HUES6 (cell line): ENCODE measurements around the gene AK6.

Experiments
- H3K27ac ChIP-seq: 2 replicates; pipeline ENCODE4 v1.7.0; 2013; ENCODE audit warnings: low read depth, mild to moderate bottlenecking, low read length, inconsistent platforms
- H3K27me3 ChIP-seq: 2 replicates; pipeline ENCODE4 v1.6.1; 2013; ENCODE audit warnings: low read length; ENCODE audit not compliant: control insufficient read depth, insufficient read depth
- H3K36me3 ChIP-seq: 2 replicates; pipeline ENCODE4 v1.6.1; 2013; ENCODE audit warnings: low read length; ENCODE audit not compliant: control insufficient read depth, insufficient read depth
- H3K4me1 ChIP-seq: 2 replicates; pipeline ENCODE4 v1.6.1; 2013; ENCODE audit warnings: low read length; ENCODE audit not compliant: control insufficient read depth, insufficient read depth
- H3K4me3 ChIP-seq: 2 replicates; pipeline ENCODE4 v1.5.1; 2013; ENCODE audit warnings: low read depth, low read length
- H3K9ac ChIP-seq: one replicate; pipeline ENCODE4 v1.6.1; 2013; ENCODE audit warnings: mild to moderate bottlenecking, low read length
- H3K9me3 ChIP-seq: 2 replicates; pipeline ENCODE4 v1.6.1; 2013; ENCODE audit warnings: low read depth, low read length; ENCODE audit not compliant: control insufficient read depth, insufficient read depth

The AK6 gene

GRCh38 chr5:69369340-69370121, at the start of gene AK6, which contains the start of the genes RAD17 and TAF9:
AK6 (minus strand) TSS chr5:69369520; CDS start chr5:69369490, 30 bp downstream.
RAD17 (plus strand) TSS chr5:69369818; CDS start chr5:69372209, 2,391 bp downstream.
TAF9 (minus strand) TSS chr5:69369520; CDS start chr5:69365737, 3,783 bp downstream.
- H3K9me3 ChIP-seq = no peaks in the 10 kb centered on the region
- peaks cover 6% of the 10 kb centered on the region for H3K4me1 ChIP-seq
- H3K9ac ChIP-seq = peak within 1 kb of the TSS; percentile 99
- peak within 1 kb of the TSS; percentile 87 for H3K4me3 ChIP-seq
- peak within 1 kb of the TSS; percentile 97 for H3K27ac ChIP-seq
- no peaks in the 10 kb centered on the region for H3K27me3 ChIP-seq
- H3K36me3 ChIP-seq = peaks cover 36% of the 10 kb centered on the region

GRCh38 chr5:69418554-69418953, 49.2 kb upstream of the AK6 start:
- no peak overlapping the region for H3K27ac ChIP-seq
- H3K4me1 ChIP-seq = peaks cover 10% of the 10 kb centered on the region; the same call in 1 of the 2 replicates
- H3K27me3 ChIP-seq = peaks cover 4% of the 10 kb centered on the region; the same call in 1 of the 2 replicates
- H3K4me3 ChIP-seq = no peak overlapping the region
- no peak overlapping the region for H3K9ac ChIP-seq
- H3K9me3 ChIP-seq = peaks cover 4% of the 10 kb centered on the region
- H3K36me3 ChIP-seq = peaks cover 33% of the 10 kb centered on the region

GRCh38 chr5:69416699-69417098, 47.4 kb upstream of the AK6 start:
- Histone ChIP-seq H3K27me3 (peaks cover 4% of the 10 kb centered on the region; the same call in 1 of the 2 replicates), H3K4me1 (peaks cover 10% of the 10 kb centered on the region; the same call in 1 of the 2 replicates), H3K9me3 (no peaks in the 10 kb centered on the region), H3K27ac (no peak overlapping the region), H3K9ac (no peak overlapping the region), H3K4me3 (peak overlapping the region; percentile 77), H3K36me3 (peaks cover 29% of the 10 kb centered on the region)

GRCh38 chr5:69416180-69416579, 46.9 kb upstream of the AK6 start:
- Histone ChIP-seq H3K27me3 (peaks cover 4% of the 10 kb centered on the region; the same call in 1 of the 2 replicates), H3K36me3 (peaks cover 34% of the 10 kb centered on the region), H3K9me3 (no peaks in the 10 kb centered on the region), H3K9ac (peak overlapping the region; percentile 86), H3K4me3 (peak overlapping the region; percentile 77), H3K27ac (peak overlapping the region; percentile 86; the same call in 1 of the 2 replicates), H3K4me1 (peaks cover 10% of the 10 kb centered on the region; the same call in 1 of the 2 replicates)

GRCh38 chr5:69415584-69415958, 46.3 kb upstream of the AK6 start:
- Histone ChIP-seq H3K27me3 (peaks cover 4% of the 10 kb centered on the region; the same call in 1 of the 2 replicates), H3K4me3 (peak overlapping the region; percentile 77), H3K27ac (peak overlapping the region; percentile 86), H3K9ac (peak overlapping the region; percentile 86), H3K9me3 (no peaks in the 10 kb centered on the region), H3K36me3 (peaks cover 30% of the 10 kb centered on the region), H3K4me1 (peaks cover 10% of the 10 kb centered on the region; the same call in 1 of the 2 replicates)

- H3K9ac ChIP-seq = peak within 1 kb of the TSS; percentile 86
- H3K4me3 ChIP-seq = peak within 1 kb of the TSS; percentile 77
- no peaks in the 10 kb centered on the region for H3K9me3 ChIP-seq
- H3K27me3 ChIP-seq = peaks cover 4% of the 10 kb centered on the region; the same call in 1 of the 2 replicates
- peaks cover 31% of the 10 kb centered on the region for H3K36me3 ChIP-seq
- peak within 1 kb of the TSS; percentile 86 for H3K27ac ChIP-seq
- H3K4me1 ChIP-seq = peaks cover 10% of the 10 kb centered on the region; the same call in 1 of the 2 replicates
These were observed 45.7 kb upstream of the AK6 start, which contains the start of gene MARVELD2 for GRCh38 chr5:69414885-69415583. MARVELD2 (plus strand) TSS chr5:69415116; CDS start chr5:69419386, 4,270 bp downstream.

- Histone ChIP-seq H3K27me3 (no peaks in the 10 kb centered on the region), H3K36me3 (peaks cover 33% of the 10 kb centered on the region), H3K27ac (no peak overlapping the region), H3K9me3 (no peaks in the 10 kb centered on the region), H3K9ac (no peak overlapping the region), H3K4me1 (no peaks in the 10 kb centered on the region), H3K4me3 (no peak overlapping the region)
These were observed 35.5 kb upstream of the AK6 start for GRCh38 chr5:69404659-69405330.

- H3K36me3 ChIP-seq = peaks cover 75% of the 10 kb centered on the region
- H3K27ac ChIP-seq = no peak overlapping the region
- H3K4me3 ChIP-seq = no peak overlapping the region
- H3K9ac ChIP-seq = no peak overlapping the region
- H3K4me1 ChIP-seq = no peaks in the 10 kb centered on the region
- no peaks in the 10 kb centered on the region for H3K9me3 ChIP-seq
- no peaks in the 10 kb centered on the region for H3K27me3 ChIP-seq
These were observed 9.1 kb upstream of the AK6 start for GRCh38 chr5:69378376-69378775.

GRCh38 chr5:69374911-69375446, 5.7 kb upstream of the AK6 start:
- Histone ChIP-seq H3K36me3 (peaks cover 48% of the 10 kb centered on the region), H3K9ac (no peak overlapping the region), H3K27ac (no peak overlapping the region)

GRCh38 chr5:69372394-69372793, 3.1 kb upstream of the AK6 start:
- Histone ChIP-seq H3K27ac (no peak overlapping the region), H3K4me1 (peaks cover 6% of the 10 kb centered on the region), H3K4me3 (no peak overlapping the region), H3K9ac (no peak overlapping the region), H3K36me3 (peaks cover 30% of the 10 kb centered on the region), H3K9me3 (no peaks in the 10 kb centered on the region), H3K27me3 (no peaks in the 10 kb centered on the region)

More at GRCh38 chr5:69374911-69375446, 5.7 kb upstream of the AK6 start:
- H3K4me1 ChIP-seq = no peaks in the 10 kb centered on the region
- H3K27me3 ChIP-seq = no peaks in the 10 kb centered on the region
- H3K4me3 ChIP-seq = no peak overlapping the region
- no peaks in the 10 kb centered on the region for H3K9me3 ChIP-seq
